HG03108 (cell line): ENCODE data around the gene STPG1.

Source experiments
- ATAC-seq: cut with Tn5 transposase; IDR thresholded peaks from one replicate; pipeline ENCODE4 v1.9.1; 2021; ENCODE audit warnings: moderate library complexity; ENCODE audit not compliant: unreplicated experiment

STPG1 gene

GRCh38 chr1:24344090-24344742, 69.4 kb downstream of the STPG1 start:
- ATAC-seq: no peak

- ATAC-seq: no peak
These were observed 70.0 kb downstream of the STPG1 start for GRCh38 chr1:24343412-24344089.

DNA sequence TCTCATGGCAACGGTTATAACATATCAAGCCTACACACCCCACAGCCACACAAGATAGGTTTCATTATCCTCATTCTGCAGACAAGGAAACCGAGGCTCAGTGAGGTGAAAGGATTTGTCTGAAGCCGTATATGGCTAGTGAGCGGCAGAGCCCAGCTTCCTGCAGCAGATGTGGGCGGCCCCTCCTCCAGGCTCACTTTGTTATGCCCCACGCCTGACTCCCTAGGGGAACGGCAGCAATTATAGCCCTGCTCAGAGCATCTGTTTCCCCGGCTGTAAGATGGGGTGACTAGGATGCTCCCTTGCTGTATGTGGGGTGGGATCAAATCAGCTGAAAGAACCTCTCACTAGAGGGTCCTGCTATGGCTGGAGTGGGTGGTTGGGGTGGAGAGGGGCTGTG, 72.3 kb downstream of the STPG1 start:
- no peak for ATAC-seq

- ATAC-seq: no peak
These were observed 72.8 kb downstream of the STPG1 start for GRCh38 chr1:24340770-24341169.

DNA sequence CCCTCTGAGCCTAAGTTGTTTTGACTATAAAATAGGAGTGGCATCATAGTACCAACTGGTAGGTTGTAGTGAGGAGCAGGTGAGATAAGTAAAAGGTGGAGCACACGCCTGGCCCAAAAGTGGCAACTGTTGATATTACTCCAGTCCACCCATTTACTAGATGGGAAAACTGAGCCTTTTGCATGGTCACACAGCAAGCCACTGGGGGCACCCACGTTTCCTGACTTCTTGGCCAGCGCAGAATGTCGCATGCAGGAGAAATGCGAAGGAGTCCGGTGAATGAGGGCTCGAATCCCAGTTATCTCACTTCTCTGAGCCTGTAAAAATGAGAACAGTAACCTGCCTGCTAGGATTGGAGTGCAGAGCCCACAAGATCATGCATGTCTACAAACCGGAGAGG, 73.6 kb downstream of the STPG1 start:
- ATAC-seq: no peak

GRCh38 chr1:24338447-24338846, 75.1 kb downstream of the STPG1 start:
- ATAC-seq: no peak

- no peak for ATAC-seq
These were observed 76.1 kb downstream of the STPG1 start for GRCh38 chr1:24337455-24337854.

- ATAC-seq: no peak
These were observed 77.5 kb downstream of the STPG1 start for GRCh38 chr1:24336075-24336474.

DNA sequence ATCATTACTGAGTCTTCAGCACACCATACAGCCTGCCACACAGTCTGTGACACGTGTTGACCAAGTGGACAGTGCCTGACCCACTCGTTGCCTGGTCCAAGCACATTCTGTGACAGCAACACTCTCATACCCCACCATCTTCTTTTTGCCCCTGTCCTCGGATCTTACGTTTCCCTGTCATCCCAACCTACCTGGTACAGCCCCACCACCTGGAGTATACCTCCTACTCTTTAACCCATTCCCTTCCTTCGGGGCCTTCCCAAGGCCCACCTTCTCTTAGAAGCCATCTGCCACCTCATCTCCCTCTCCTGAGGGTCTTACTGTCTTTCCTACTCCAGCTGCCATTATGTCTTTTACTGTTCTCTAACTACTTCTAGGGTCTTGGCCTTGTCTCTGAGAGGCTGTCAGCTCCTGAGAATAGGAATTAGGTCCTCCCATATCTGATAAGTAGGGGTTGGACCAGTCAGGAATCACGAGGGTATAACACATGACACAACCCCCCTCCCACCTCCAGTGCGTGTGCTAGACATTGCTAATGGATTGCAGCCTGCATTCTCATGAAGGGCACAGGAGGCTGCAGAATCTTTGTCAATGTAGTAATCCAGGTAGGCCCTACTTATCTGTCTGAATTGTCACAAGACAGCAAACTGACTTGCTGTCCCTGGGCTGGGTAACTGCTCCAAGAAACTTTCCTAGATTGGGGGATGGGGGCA, 81.5 kb downstream of the STPG1 start:
- ATAC-seq: no peak

DNA sequence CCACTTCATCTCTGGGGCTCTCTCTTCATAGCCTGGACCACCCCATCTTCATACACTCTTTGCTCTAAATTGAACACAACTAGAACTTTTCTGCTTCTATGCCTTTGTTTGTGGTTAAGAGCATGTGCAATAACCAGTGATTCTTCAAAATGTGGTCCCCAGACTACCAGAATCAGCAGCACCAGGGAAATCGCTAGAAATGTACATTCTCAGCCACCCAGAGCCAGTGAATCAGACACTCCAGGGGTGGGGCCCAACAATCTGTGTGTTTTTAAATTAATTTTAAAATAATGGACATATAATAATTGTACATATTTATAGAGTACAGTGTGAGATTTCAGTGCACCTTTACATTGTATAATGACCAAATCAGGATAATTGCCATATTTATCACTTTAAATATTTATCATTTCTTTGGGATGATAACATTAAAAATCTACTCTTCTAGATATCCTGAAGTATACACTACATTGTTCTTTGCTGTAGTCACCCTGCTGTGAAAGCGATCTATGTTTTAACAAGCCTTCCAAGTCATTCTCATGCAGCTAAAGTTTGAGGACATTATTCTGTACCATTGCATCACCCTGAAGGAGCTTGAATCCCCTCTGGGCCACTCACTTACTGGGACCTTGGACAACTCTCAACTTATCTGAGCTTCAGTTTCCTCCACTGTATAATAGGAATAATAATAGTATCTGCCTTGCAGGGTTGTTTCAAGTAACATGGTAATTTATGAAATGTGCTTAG, 83.6 kb downstream of the STPG1 start:
- ATAC-seq: no peak

DNA sequence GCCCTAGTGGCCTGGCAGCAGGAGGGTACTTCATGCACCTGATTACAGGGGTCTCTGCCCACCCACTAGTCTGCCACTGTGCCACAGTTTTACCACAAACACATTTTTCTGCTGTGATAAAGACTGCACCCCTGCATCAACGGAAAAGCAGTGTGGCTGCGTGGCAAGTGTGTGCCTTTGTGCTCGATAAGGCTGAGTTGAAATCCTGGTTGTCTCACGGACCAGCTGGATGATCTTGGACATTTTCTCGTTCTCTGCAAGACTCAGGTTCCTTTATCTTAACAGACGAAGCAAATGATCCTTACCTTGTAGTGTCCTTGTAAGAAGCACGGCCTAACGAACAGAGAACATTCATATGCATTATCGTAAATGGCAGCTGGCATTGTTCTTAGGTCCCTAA, 84.3 kb downstream of the STPG1 start:
- no peak for ATAC-seq

DNA sequence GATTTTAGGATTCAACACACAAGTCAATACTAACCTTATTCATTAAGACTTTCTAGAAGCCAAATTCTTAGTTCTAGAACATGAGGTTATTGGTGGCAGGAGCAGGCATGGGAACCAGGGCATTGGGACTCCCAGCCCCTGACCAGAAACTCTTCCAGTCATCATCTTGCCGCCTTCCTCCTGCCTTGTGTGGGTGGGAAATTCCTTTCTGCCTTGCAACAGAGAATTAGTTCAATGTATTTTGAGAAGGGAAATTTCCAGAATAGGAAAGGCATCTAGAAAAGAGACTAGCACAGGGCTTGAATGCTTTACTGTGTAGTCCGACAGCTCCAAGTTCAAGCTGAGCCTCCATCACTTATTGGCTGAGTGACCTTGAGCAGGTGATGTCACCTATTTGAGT, 85.7 kb downstream of the STPG1 start:
- no peak for ATAC-seq

DNA sequence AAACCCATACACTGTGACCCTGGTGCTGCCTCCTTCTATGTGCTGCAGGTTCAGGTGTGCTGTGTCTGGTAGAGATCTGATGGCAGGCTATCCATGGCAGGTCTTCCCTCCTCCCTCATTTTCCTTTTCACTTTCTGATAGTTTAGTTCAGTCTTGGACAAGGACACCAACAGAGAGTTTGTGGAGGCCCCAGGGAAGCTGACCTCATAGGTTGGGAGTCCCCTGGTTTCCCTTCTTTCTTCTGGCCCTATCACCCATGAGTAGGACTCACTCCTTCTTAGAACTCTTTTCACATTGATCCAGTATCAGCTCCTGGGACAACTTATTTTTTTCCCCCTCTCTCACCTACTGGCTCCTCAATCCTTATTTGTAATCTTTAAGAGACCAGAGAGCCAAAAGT, 86.1 kb downstream of the STPG1 start:
- no peak for ATAC-seq

DNA sequence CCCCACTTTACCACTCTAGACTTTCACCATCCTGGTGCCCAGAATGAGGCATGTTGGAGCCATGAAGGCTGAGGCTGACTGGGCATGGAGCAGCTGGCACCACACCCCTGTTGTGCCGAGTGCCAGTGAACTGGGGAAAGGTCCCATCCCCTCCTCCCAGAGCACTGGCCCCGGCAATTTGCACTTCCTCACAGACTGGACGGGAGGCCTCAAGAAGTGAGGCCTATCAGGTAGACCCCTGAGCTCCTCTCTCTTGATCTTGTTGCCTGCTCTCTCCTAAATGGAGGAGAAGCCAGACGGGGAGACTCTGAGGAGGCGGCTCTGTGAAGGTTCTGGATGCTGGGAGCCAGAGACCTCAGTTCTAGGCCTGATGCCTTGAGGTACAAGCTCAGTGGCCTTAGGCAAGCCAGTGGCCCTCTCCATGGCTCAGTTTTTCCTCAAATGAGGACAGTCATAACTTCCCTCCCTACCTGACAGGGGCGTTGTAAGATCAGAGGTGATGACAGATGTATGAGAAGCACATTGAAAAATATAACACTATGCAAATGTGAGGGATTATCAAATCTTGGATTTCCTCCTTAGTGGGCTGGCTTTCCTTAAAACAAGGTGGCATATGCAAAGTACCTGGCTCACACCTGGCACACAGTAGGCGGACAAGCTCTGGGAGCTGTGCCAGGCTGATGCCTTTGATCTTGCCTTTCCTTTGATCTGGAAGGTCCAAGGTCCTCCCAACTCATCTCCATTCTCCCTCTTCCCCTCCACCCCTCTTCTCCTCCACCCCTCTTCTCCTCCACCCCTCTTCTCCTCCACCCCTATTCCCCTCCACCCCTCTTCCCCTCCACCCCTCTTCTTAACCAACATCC, 87.8 kb downstream of the STPG1 start:
- no peak for ATAC-seq

DNA sequence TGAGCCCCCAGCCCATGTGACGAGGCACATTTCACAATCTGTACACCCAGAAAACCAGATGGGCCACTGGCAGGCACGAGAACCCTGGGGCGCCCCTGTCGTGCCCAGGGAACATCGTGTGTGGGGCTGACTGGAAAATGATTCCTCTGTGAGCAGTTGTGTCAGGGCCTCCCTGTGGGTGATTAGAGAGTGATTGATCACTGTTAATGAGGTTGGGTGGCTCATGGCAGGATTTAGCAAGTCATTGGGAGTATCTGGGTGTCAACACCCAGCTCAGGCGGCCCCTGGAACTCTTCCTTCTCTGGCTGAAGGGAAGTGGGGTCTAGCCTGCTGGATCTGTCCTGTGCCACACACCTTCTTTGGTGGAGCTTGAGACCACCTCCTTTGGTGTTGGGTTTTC, 88.7 kb downstream of the STPG1 start:
- ATAC-seq: no peak

GRCh38 chr1:24323281-24323680, 90.3 kb downstream of the STPG1 start:
- ATAC-seq: no peak

GRCh38 chr1:24322470-24323177, 91.0 kb downstream of the STPG1 start:
- no peak for ATAC-seq

DNA sequence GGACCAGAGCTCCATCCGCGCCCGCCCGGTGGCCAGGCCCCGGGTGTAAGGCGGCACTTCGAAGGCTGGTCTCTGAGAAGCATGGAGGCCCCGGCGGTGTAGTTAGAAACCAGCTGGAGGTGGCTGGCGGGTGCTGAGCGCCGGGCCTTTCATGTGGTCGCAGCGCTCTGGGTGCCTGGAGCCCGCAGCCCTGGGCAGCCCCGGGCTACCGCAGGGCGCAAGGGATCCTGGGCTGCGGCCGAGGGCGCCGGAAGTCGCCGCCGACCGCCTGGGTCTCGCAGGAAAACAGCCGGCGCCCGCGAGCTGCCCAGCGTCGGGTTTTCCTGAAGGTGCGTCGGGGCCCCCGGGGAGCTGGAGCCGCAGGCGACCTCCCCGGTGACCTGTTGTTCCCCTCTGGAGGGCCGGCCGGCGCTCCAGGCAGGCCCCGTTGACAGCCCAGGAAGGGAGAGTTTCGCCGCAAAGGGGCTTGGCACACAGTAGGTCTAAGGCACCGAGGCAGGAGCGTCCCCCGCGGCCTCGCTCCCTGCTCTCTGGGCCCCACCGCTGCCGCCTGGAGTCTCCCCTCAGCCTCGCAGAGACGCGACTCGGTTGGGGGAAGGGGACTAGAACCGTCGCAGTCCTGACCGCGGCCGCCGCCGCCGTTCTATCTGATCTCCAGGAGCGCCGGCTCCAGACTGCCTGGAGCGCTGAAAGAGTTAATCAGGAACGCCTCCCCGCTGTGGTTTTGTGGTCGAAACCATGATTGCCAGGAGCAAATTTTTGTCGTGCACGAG, 91.7 kb downstream of the STPG1 start:
- no peak for ATAC-seq

DNA sequence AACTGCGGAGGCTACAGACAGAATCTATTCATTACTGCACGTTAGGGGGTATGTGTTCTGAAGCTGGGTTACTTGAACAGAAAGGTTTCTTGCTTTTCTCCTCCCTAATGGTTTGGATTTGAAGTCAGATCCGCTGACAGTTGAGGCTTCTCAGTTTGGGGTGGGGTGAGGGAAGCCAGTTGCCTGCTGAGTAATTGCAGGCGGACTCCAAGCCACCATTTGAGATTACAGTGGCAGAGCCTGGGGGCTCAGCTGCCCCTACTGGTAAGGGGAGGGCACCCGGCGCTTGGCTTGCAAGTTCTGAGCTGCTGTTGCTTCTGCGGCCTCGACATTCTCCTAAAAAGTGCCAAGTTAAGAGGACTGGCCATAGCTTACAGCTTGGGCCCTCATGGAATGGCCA, 92.5 kb downstream of the STPG1 start:
- no peak for ATAC-seq
